Measurements from ENCODE around the gene ACTR8.
"Not testable (repeated sequence)": the region's sequence is repeated elsewhere in the genome, so short reads cannot be mapped to it uniquely, and the experiment has no call there.

Gene ACTR8

DNA sequence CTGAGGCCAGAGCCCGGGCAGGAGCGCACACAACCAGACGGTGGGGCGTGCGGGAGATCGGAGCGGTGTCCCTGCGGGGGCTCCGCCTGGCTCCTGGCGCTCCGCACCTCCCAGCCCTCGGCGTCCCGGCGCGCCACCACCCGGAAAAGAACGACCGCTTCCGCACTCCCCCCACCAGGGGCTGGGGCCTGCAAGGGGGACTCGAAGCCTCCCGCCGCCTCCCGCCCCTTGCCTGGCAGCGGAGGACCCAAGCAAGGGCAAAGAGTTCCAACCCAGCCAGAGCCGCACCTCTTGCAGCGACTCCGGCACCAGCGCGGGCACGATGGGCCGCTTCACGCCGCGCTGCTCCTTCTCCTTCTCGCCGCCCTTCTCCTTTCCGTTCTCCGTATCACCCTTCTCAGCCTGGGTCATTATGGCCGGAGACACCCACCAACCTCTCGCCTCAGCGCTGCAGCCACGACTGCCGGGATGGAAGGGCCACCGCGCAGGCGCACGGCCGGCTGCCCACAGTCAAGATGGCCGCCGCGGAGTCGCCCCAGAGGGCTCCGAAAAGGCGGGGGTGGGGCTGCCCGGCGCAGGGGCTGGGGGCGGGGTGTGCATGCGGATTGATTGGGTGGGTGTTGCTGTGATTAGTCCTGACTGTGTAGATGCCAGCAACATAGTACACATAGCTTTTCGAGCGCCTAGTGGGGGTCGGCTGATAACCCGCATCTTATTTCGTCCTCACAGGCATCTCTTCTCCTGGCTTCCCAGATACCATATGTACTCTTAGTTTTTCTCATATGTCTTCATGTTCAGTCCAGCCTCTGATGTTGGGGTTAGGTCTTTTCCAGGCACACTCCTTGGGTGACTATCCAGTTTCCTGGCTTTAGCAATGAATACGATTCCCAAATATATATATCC, at the start of gene ACTR8:
Gene ACTR8 (minus strand): TSS at position 462 of the 903 bp plus-strand sequence. CDS start 51 bp downstream, at position 411.
- peak within 1 kb of the TSS; percentile 78 for H3K4me3 ChIP-seq (ENCODE audit: low read depth, low read length)
- DNase-seq (ENCODE audit: low read depth), result peak; percentile 87
- TF ChIP-seq CTCF (conservative IDR thresholded peaks at IDR 0.05; ENCODE audit: low read depth, low read length), result peak; percentile 5

- not testable (repeated sequence) for DNase-seq (ENCODE audit: low read depth); H3K4me3 ChIP-seq (ENCODE audit: low read depth, low read length)
These were observed 45.4 kb upstream of the ACTR8 start for GRCh38 chr3:53927208-53927872.

GRCh38 chr3:53921296-53921695, 39.3 kb upstream of the ACTR8 start:
- TF ChIP-seq CTCF (conservative IDR thresholded peaks at IDR 0.05; ENCODE audit: low read depth, low read length), result peak; percentile 66
- H3K4me3 ChIP-seq (ENCODE audit: low read depth, low read length), result no peak overlapping the region
- peak; percentile 47 for DNase-seq (ENCODE audit: low read depth)

GRCh38 chr3:53919741-53920140, 37.8 kb upstream of the ACTR8 start:
- DNase-seq (ENCODE audit: low read depth), result no peak
- TF ChIP-seq CTCF (conservative IDR thresholded peaks at IDR 0.05; ENCODE audit: low read depth, low read length), result no peak
- no peak overlapping the region for H3K4me3 ChIP-seq (ENCODE audit: low read depth, low read length)

DNA sequence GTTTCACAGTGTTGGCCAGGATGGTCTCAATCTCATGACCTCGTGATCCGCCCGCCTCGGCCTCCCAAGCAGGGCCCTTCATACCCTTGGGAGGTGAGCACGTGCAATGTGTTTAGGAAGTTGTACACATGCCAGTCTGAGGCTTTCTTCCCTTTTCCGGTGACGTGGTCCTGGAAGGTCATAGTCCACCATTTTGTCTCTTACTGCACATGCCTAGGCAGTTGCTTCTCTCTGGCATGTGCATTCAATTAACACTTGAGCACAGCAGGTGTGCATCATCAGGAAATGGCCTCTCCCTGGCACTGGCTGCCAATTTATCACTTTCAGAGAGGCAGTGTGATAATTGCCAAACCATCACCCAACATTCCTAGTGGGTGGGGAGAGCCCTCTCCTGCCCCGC, 31.4 kb upstream of the ACTR8 start:
- DNase-seq (ENCODE audit: low read depth), result no peak
- H3K4me3 ChIP-seq (ENCODE audit: low read depth, low read length), result no peak overlapping the region
- TF ChIP-seq CTCF (conservative IDR thresholded peaks at IDR 0.05; ENCODE audit: low read depth, low read length), result no peak

GRCh38 chr3:53902711-53903110, 20.8 kb upstream of the ACTR8 start:
- H3K4me3 ChIP-seq (ENCODE audit: low read depth, low read length), result no peak overlapping the region
- DNase-seq (ENCODE audit: low read depth), result no peak
- no peak for TF ChIP-seq CTCF (conservative IDR thresholded peaks at IDR 0.05; ENCODE audit: low read depth, low read length)

- DNase-seq (ENCODE audit: low read depth), result no peak
- H3K4me3 ChIP-seq (ENCODE audit: low read depth, low read length), result no peak overlapping the region
- no peak for TF ChIP-seq CTCF (conservative IDR thresholded peaks at IDR 0.05; ENCODE audit: low read depth, low read length)
These were observed 20.1 kb upstream of the ACTR8 start for GRCh38 chr3:53902067-53902466.
